Measurements from ENCODE around the gene SARS2.

DNA sequence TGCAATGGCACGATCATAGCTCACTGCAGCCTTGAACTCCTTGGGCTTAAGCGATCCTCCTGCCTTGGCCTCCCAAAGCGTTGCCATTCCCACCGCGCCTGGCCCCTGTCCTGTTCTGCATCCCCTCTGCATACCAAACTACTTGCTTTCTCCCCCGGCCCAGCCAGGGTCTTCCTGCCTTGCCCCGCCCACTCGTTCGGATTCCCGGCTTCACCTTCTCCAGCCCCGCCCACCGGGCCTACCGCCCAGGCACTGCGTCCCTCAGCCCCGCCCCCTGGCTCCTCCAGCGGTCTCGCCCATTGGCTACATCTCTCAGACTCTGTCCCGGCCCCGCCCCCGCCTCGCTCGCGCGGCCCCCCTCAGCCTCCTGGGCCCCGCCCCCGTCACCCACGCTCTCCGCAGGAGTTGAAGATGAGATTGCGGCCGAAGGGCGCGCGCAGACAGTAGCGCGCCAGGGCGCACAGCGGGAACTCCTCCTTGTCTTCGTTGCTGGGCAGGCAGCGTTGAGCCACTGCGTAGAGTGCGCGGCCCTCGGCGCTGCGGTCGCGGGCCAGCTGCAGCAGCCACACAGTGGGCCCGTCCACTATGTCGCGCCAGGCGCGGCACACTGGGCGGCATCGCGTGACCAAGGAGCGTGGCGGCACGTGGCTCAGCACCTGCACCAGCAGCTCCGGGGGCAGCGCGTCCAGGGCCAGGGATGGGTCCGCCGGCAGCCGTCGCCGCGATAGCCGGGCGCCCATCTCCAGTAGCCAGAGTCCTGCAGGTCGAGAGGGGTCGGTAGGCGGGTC is 19.2 kb upstream of the SARS2 start:
- TF ChIP-seq POLR2A (IDR thresholded peaks at IDR 0.05; ENCODE audit: low read depth, low read length) = no peak
- no peak for TF ChIP-seq SPI1 (IDR thresholded peaks at IDR 0.05; ENCODE audit: low read depth, low read length)
- TF ChIP-seq POU2F2 (IDR thresholded peaks at IDR 0.05; ENCODE audit: low read depth, low read length) = no peak
- TF ChIP-seq POLR2AphosphoS5 (IDR thresholded peaks at IDR 0.05; ENCODE audit: low read depth, low read length) = no peak
- no peak for TF ChIP-seq PAX5 (IDR thresholded peaks at IDR 0.05; ENCODE audit: insufficient read depth, low read length, severe bottlenecking)
- no peak for TF ChIP-seq TAF1 (IDR thresholded peaks at IDR 0.05; ENCODE audit: low read depth, low read length)
